NCI-H510A (cell line): ENCODE measurements around the gene THSD7B.
"Not testable (repeated sequence)": the region's sequence is repeated elsewhere in the genome, so short reads cannot be mapped to it uniquely, and the experiment has no call there.

ENCODE experiments used
- DNase-seq: peaks from one replicate; lab custom pipeline; 2025; lab: John Stamatoyannopoulos, UW

THSD7B gene

DNA sequence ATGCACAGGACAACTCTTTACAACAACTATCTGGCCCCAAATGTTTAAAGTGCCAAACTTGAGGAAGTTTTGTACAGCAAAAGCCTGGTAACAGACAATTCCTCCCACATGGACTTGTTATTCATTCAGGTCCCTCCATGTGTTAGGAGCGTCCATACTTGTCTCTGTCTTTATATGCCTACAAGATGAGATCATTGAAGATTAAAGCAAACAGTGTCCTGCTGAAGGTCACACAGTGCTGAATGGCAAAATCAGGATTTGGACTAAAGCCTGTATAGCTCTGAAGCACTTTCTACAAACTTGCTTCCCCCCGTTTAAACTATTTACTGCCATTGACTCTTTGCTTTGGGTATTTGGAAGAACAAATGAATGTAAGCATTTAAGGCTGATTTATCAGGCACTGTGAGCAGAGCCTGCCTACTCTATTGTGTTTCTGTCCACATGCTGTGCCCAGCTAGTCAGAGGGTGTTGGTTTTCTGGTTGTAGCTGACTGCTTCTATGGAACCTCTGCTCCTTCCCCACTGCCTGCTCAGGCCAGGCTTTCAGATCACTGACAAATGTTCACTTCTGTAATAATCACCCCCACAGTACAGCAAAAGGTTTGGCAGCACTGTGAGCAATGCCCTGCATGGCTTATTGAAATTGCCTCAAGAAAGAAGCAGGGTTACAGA is 274.3 kb downstream of the THSD7B start:
- no peak for DNase-seq

DNA sequence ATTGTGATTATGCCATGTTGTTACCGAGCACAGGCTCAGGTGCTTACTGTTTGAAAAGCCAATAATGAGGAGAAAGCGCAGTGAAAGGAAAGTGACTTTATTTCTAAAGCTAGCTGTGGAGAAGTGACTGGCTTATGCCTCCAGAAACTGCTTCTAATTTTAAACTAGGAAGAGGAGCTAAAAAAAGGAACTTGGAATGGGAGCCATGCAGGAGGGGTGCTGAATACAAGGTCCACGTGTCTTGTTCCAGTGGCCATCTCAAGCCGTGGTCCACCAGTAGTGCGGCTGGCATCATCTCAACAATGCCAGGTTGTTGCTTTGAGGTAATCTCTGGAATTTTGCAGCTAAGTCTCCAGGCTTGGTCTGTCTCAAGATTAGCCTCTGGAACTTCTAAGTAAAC is 282.0 kb downstream of the THSD7B start:
- no peak for DNase-seq

- no peak for DNase-seq
Observed at GRCh38 chr2:137048455-137048854, 283.1 kb downstream of the THSD7B start.

DNA sequence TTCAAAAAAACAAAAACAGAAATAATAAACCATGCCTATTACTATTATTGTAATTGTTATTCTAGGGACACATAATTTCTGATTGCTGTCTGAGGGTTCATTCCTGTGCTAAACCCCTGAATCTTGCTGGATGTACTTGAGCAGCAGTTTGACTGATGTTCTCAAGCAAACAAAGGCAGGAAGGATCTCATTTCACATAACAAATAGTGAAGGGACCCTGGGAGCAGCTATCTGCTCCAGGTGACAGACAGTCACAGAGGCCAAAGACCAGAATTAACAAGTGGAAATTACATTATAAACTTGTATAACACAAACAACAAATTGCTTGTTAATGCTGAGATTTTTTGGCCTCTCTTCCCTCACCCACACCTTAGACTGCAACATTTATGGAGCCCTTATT is 284.2 kb downstream of the THSD7B start:
- no peak for DNase-seq

DNA sequence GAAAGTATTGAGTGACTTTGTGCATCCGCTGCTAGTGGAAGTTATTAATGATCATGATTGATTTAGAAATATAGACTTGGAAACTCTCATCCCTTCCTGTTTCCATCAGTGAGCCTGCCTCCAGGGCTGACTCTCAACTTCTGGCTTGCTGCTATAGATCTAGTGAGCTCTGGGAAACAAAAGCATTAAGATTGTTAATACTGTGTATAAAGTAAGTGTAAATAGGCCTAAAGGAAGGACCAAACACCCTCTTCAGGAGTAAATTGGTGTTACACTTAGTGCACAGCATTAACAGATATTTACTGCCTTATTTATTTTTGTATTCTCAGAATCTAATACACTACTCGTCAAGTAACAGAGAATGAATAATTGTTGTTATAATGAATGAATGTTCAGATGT is 285.6 kb downstream of the THSD7B start:
- no peak for DNase-seq

- no peak for DNase-seq
Observed at GRCh38 chr2:137051778-137052398, 286.5 kb downstream of the THSD7B start.

- no peak for DNase-seq
Observed at GRCh38 chr2:137056704-137057103, 291.4 kb downstream of the THSD7B start.

DNA sequence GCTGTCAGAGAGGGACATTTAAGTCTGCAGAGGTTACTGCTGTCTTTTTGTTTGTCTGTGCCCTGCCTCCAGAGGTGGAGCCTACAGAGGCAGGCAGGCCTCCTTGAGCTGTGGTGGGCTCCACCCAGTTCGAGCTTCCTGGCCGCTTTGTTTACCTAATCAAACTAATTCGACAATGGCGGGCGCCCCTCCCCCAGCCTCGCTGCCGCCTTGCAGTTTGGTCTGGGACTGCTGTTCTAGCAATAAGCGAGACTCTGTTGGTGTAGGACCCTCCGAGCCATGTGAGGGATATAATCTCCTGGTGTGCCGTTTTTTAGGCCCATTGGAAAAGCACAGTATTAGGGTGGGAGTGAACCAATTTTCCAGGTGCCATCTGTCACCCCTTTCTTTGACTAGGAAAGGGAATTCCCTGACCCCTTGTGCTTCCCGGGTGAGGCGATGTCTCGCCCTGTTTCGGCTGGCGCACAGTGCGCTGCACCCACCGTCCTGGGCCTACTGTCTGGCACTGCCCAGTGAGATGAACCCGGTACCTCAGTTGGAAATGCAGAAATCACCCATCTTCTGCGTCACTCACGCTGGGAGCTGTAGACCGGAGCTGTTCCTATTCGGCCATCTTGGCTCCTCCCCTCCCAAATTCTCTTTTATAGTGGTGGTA is 310.9 kb downstream of the THSD7B start:
- DNase-seq = not testable (repeated sequence)

GRCh38 chr2:137091704-137092103 is 326.4 kb downstream of the THSD7B start:
- no peak for DNase-seq

GRCh38 chr2:137093116-137093515 is 327.8 kb downstream of the THSD7B start:
- no peak for DNase-seq

- DNase-seq = no peak
Observed at GRCh38 chr2:137096187-137096586, 330.8 kb downstream of the THSD7B start.

GRCh38 chr2:137096693-137097092 is 331.3 kb downstream of the THSD7B start:
- no peak for DNase-seq

DNA sequence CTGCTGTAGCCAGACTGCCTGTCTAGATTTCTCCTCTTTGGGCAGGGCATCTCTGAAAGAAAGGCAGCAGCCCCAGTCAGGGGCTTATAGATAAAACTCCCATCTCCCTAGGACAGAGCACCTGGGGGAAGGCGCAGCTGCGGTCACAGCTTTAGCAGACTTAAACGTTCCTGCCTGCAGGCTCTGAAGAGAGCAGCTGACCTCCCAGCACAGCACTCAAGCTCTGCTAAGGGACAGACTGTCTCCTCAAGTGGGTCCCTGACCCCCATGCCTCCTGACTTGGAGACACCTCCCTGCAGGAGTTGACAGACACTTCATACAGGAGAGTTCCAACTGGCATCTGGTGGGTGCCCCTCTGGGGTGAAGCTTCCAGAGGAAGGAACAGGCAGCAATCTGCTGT is 336.5 kb downstream of the THSD7B start:
- DNase-seq = not testable (repeated sequence)

DNA sequence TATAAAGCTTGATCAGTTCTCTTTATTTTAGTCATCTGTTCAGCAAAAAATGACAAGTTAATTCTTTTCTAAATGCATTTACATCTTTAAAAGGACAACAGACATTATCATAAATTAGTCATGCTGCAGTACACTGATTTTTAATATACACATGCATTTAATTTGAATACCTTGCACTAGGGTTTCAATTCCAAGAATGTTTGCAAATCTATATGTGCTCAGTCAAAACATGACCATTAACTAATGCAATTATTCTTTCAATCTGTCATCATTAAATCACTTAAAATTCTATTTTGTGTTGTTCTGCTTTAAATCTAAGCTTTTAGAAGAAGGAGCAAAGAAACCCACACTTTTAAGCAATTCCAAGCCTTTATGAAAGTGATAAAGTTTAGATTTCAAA is 342.6 kb downstream of the THSD7B start:
- no peak for DNase-seq

- DNase-seq = no peak
Observed at GRCh38 chr2:137111896-137112295, 346.6 kb downstream of the THSD7B start.

- no peak for DNase-seq
Observed at GRCh38 chr2:137115081-137115794, 349.9 kb downstream of the THSD7B start.

GRCh38 chr2:137115795-137116089 is 350.4 kb downstream of the THSD7B start:
- no peak for DNase-seq

DNA sequence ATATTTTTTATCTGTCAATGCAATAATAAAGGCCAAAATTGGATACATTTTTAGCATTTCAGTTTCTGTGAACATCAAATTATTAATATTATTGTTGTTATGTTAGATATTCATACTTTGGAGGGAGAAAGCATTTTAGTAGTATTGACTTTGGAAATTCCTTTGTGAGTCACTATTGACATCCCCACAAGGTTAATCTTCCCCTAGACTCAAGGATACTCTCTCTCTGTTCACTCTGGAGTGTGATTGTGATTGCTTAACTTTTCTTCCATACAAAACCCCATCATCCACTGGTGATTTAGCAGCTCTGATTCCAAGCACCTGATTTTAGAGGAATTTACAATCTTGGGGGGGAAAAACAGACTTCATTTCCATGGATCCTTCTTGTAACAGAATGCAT is 352.0 kb downstream of the THSD7B start:
- DNase-seq = no peak

- DNase-seq = no peak
Observed at GRCh38 chr2:137118140-137118539, 352.8 kb downstream of the THSD7B start.

DNA sequence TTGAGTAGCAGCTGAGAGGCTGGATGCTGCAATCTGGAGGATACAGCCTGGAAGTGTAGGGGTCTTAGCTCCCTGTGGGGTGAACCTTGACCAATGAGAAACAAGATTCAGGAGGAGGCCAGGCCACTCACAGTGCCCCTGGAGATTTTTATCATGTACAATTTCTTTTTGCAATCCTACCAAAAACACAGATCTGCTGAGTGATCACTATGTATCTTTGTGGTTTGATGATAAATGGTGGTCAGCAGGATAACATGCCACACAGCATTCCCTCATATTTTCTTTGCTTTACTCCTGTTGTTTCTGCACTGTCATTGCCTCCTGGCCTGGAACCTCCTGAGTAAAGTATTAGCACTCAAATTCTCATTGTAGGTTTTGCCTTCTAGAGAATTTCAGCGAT is 357.9 kb downstream of the THSD7B start:
- no peak for DNase-seq

- no peak for DNase-seq
Observed at GRCh38 chr2:137133225-137133624, 367.9 kb downstream of the THSD7B start.

DNA sequence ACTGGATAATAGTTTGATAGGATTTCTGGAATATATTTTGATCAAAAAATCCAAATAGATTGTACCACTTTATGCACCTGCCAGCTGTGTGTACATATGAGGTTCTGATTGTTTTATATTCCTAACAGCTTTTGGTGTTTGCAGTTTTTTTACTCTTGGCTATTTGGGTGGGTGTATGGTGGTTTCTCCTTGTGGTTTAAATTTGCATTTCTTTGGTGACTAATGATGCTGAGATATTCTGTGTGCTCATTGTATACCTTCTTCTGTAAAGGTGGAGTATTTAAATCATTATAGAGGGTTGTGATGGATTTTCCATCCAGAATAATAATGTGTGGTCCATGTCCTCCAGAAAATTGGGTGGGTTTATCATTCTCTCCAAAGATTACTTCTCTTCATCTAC is 372.9 kb downstream of the THSD7B start:
- DNase-seq = no peak

DNA sequence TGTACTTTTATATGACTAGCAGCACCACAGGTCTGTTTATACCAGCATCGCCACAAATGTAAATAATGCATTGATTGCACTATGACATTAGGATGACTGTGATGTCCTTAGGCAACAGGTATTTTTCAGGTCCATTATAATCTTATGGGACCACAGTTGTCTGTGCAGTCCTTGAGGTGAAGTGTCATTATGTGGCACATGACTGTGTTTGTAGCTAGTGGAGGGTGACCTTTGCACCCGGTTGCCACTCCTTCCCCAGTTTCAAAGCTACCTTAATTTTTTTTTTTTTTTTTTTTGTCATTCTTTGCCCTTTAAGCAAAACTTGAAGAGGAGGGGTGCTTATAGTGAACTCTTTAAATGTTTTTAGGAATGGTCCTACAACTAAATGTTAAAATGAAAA is 386.4 kb downstream of the THSD7B start:
- DNase-seq = no peak
